SIG-M5 (cell line): Measurements from ENCODE around the gene SDHAF3.
"Not testable (repeated sequence)": the region's sequence is repeated elsewhere in the genome, so short reads cannot be mapped to it uniquely, and the experiment has no call there.

Experiments used
- DNase-seq: peaks from one replicate; lab custom pipeline; 2025; lab: John Stamatoyannopoulos, UW

Gene SDHAF3

DNA sequence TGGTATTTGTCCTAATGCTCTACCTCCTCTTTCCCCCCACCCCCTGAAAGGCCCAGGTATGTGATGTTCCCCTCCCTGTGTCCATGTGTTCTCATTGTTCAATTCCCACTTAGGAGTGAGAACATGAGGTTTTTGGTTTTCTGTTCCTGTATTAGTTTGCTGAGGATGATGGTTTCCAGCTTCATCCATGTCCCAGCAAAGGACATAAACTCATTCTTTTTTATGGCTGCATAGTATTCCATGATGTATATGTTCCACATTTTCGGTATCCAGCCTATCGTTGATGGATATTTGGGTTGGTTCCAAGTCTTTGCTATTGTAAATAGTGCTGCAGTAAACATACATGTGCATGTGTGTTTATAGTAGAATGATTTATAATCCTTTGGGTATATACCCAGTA, 5.6 kb downstream of the SDHAF3 start:
- DNase-seq = not testable (repeated sequence)

DNA sequence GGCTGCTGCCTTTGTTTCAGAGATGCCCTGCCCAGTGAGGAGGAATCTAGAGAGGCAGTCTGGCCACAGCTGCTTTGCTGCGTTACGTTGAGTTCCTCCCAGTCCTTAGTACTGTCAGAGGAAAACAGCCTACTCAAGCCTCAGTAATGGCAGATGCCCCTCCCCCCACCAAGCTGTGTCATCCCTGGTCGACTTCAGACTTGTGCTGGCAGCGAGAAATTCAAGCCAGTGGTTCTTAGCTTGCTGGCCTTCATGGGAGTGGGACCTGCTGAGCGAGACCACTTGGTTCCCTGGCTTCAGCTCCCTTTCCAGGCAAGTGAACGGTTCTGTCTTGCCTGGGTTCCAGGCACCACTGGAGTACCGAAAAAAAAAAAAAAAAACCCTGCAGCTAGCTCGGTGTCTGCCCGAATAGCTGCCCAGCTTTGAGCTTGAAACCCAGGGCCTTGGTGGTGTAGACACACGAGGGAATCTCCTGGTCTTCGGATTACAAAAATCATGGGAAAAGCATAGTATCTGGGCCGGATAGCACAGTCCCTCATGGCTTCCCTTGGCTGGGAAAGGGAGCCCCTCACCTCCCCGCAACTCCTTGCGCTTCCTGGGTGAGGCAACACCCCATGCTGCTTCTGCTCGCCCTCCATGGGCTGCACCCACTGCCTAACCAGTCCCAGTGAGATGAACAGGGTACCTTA, 9.1 kb downstream of the SDHAF3 start:
- DNase-seq = no peak

DNA sequence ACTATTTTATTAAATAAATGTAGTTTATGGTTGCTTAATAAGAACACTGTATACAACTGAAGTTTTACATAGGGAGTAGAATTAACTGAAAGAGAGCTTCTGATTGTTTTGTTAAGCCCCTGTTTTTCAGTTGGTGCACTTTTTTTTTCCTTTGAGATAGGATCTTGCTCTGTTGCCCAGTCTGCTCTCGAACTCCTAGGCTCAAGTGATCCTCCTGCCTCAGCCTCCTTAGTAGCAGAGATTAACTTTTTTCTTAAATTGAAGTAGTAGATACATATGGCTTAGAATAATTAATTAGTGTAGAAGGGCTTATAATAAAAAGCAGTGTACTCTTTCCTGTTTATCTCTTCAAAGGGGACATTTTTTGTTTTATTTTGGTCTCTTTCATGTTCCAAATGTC, 11.2 kb downstream of the SDHAF3 start:
- no peak for DNase-seq

DNA sequence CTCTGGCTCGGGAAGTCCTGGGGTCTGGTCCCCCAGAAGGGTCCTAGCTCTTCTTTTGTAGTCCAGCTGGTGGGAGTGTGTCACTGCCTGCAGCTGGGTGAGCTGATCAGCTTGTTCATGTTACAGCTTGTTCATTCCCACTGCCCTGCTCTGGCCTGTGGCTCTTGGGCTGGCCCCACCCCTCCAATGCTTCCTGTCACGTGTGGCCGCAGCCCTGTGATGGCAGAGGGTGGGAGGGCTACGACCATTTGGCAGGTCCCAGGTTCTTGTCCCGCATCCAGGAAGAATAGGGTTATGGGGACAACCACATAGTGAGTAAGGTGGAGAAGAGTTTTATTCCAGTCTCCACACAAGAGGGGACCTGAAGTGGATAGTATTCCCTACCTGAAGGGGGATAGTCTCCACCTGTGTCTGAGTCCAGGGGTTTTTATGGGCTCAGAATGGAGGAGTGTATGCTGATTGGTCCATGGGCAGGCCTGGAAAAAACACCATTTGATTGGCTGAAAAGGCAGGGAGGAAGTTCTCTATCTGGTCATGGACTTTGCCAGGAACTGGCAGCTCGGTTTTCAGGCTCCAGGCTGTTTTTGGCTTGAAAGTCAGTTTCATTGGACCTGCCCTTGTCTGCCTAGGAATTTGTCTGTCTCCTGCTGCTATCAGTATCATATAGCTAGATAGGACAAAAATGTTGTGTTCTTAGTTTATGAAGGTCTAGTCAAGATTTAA, 13.1 kb downstream of the SDHAF3 start:
- DNase-seq = no peak

DNA sequence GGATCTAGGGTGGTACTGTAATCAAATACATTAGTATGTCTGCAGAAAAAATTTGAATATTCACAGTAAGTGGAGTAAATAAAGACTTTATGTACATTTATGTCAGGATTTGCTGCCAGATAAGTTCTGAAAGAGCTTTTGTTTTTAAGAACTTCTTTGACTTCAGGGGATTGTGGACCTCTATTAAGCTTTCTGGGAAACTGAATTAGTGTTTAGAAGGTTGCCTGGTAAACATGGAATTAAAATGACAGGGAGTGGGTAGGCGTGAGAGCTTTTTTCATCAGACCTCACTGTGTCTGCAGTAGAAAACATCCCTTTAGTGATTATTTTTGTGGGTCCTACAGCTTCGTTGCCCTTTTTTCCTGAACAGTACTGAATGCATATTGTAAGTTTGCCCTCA, 15.7 kb downstream of the SDHAF3 start:
- DNase-seq = no peak

DNA sequence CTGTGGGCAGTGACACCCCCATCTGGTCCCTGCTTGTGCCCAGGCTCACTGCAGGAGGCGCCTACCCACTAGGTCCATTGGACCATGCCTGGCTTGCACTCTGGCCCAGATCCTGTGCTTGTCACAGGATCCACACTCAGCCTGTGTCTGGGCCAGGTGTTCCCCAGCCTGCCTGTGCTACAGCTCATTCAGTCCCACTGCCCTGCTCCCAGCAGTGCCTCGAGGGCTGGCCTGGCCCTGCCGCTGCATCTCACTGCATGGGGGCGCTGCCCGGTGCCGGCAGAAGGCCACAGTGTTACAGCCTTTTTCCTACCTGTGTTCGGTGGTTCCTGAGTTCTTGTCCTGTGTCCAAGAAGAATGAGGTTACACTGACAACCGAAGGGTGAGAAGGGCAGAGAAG, 21.3 kb downstream of the SDHAF3 start:
- DNase-seq = no peak

DNA sequence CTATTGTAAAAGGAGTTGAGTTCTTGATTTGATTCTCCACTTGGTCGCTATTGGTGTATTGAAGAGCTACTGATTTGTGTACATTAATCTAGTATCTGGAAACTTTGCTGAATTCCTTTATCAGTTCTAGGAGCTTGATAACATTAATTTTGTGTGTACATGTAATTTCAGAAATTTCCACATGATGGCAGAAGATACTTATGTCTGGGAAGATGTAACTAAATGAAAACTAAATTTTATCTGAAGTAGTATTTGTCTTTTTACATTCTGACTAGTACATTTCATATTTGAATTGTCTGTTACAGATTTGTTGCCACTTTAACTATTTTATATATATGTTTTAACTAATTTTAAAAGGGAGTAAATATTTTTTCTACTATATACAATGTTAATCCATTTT, 27.6 kb downstream of the SDHAF3 start:
- DNase-seq = no peak

DNA sequence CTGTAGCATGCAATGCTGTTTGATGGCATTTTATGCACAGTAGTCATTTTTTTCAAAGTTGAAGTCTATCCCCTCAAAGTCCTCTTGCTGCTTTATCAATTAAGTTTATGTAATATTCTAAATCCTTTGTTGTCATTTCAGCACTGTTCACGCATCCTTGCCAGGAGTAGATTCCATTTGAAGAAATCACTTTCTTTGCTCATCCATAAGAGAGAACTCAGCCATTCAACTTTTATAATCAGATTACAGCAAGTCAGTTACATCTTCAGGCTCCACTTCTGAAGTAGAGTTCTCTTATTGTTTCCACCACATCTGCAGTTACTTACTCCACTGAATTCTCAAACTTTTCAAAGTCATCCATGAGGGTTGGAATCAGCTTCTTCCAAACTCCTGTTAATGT, 32.3 kb downstream of the SDHAF3 start:
- DNase-seq = no peak

DNA sequence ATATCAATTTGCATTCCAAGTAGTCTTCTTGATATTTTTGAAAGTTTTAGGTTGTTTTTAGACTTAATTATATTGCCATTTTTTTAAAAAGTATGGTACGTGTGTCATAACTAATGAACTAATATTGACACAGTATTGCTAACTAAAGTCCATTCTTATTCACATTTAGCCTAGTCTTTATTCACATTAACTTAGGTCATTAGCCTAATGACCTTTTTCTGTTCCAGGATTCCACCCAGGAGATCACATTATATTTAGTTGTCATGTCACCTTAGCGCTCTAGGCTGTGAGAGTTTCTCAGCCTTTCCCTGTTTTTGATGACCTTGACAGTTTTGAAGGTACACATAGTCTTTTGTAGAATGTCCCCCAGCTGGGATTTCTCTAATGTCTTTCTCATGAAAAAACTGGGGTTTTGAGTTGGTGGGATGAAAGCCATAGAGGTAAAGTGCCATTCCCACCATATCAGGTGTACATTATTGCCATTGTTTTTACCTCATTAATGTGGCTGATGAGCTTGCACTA, 38.5 kb downstream of the SDHAF3 start:
- DNase-seq = no peak

DNA sequence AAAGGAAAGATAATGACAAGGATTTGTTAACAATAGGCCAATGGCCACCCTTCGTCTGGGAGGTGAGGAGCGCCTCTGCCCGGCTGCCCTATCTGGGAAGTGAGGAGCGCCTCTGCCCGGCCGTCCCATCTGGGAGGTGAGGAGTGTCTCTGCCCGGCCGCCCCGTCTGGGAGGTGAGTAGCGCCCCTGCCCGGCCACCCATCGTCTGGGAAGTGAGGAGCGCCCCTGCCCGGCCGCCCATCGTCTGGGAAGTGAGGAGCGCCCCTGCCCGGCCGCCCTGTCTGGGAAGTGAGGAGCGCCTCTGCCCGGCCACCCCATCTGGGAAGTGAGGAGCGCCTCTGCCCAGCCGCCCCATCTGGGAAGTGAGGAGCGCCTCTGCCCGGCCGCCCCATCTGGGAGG, 42.5 kb downstream of the SDHAF3 start:
- DNase-seq = not testable (repeated sequence)

DNA sequence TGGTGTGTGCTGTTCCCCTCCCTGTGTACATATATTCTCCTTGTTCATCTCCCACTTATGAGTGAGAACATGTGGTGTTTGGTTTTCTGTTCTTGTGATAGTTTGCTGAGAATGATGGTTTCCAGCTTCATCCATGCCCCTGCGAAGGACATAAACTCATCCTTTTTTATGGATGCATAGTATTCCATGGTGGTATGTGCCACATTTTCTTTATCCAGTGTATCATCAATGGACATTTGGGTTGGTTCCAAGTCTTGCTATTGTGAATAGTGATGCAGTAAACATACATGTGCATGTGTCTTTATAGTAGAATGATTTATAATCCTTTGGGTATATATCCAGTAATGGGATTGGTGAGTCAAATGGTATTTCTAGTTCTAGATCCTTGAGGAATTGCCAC, 44.1 kb downstream of the SDHAF3 start:
- DNase-seq = not testable (repeated sequence)

DNA sequence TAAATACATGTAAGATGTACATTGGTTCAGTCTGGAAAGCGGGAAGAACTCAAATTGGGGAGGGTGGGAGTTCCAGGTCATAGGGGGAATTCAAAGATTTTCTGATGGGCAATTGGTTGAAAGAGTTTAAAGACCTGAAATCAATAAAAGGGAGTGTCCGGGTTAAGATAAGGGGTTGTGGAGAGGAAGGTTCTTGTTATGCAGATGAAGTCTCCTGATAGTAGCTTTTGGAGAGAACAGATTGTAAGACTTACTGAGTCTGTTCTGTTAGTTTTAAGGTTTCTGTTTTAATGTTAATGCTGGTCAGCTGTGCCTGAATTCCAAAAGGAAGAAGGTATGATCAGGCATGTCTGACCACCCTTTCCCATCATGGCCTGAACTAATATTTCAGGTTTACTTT, 48.8 kb downstream of the SDHAF3 start:
- no peak for DNase-seq

DNA sequence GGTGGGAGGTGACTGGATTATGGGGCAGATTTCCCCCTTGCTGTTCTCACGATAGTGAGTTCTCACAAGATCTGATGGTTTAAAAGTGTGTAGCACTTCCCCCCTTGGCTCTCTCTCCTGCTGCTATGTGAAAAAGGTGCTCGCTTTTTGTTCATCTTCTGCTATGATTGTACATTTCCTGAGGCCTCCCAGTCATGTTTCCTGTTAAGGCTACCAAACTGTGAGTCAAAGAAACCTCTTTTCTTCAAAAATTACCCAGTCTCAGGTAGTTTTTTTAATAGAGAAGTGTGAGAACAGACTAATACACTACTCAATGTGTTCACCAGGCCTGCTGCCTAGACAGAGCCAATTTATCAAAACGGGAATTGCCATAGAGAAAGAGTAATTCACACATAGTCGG, 49.7 kb downstream of the SDHAF3 start:
- no peak for DNase-seq

DNA sequence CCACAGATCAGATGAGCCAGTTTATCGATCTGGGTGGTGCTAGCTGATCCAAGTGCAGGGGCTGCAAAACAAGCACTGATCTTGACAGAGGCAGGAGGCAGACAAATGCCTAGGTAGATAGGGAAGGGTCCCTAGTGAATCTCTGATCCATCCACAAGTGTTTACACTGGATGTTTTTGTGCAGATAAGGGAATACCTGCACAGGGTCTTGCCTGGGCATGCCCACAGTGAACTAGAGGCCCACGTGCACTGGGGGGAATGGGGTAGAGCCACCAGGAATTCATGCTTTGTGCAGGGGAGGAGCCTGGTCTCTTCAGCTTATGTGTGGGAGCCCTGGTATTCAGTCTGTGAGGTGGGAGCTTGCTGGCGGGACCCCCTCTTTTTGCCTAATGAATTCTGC, 50.3 kb downstream of the SDHAF3 start:
- DNase-seq = no peak

DNA sequence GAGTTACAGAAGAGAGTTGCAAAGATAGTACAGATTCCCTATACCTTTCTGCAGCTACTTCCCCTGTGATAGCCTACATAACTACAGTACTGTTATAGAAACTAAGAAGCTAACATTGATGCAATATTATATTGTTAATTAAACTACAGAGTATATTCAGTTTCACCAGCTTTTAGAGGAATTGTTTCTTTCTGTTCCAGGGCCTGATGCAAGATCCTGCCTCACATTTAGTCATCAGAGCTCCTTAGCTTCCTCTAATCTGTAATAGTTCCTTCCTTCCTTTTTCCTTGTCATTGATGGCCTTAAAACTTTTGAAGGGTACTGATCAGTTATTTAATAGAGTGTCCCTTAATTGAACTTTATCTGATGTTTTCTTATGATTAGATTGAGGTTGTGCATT, 56.8 kb downstream of the SDHAF3 start:
- peak; percentile 44 for DNase-seq

DNA sequence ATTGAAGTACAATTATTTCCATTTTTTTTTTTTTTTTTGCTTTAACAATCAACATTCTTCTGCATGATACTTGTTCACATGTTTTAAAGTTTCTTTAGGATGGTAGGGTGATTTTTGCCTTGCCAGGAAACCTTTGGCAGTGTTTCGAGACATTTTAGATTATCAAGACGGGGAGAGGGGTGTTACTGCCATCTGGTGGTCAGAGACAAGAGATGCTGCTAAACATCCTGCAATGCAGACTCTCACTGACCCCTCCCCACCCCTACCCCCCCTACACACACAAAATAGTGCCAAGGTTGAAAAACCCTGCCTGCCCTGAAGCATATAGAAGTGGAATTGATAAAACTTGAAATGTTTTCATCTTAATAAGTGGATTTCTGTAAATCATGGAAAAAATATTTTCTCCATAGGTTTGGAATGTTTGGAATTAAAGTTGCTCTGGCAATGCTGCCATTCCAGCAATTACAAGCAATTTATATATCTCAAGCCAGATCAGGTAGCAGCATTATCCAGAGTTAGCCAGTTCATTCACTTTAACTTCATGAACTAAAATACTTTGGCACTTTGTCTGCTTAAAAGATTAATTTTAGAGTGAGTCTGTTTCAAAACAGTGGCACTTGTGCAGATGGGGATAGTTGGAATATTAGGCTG, 62.1 kb downstream of the SDHAF3 start:
- no peak for DNase-seq

DNA sequence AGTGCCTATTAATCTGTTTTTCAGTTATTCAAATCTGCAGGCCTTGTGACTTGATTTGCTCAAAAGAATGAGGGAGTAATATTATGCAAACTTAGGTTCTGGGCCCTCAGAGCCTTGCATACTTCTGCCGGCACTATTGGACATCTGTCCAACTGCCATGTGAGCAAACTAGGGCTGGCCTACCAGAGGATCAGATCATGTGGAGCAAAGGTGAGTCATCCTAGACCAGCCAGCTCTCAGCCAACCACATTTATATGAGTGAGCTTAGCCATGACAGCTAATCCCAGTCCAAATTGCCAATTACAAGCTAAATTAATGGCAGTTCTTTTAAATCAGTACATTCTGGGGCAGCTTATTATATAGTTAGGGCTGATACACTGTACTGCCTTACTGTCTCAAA, 69.6 kb downstream of the SDHAF3 start:
- DNase-seq = no peak

DNA sequence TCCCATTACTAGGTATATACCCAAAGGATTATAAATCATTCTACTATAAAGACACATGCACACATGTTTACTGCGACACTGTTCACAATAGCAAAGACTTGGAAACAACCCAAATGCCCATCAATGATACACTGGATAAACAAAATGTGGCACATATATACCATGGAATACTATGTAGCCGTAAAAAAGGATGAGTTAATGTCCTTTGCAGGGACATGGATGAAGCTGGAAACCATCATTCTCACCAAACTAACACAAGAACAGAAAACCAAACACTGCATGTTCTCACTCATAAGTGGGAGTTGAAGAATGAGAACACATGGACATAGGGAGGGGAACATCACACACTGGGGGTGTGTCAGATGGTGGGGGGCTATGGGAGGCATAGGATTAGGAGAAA, 78.7 kb downstream of the SDHAF3 start:
- DNase-seq = not testable (repeated sequence)

DNA sequence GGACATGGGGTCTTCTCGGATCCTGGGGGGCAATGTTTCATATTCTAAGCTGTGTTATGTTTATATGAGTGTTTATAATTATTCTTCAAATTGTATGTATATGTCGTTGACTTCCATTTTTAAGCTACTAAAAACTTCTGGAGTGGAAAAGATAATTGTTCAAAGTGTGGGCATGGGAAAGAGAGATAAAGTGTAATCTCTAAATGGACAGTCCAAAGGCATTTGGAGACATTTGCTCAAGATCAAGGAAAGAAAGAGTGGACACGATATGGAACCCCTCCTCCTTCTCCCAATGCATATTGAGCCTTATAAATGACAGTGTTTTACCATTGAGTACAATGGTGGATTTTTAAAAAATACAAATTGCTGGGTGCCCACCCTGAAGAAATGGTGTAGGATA, 81.1 kb downstream of the SDHAF3 start:
- no peak for DNase-seq

DNA sequence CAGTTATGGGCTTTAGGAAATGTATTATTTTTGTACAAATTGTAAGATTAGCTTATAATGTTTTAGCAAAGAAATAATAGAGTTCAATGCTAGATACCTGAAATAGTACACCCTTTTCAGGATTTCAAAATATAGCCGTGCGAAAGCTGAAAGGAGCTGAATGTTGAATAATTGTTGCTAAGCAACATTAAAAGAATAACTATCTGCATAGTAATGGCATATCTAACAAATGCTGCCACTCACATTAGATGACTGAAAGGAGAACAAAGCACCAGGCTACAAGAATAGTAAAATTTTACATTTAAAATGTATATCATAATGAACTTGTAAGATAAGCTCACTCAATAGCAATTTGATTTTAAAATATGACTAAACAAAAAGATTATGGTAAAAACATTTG, 82.5 kb downstream of the SDHAF3 start:
- DNase-seq = no peak

DNA sequence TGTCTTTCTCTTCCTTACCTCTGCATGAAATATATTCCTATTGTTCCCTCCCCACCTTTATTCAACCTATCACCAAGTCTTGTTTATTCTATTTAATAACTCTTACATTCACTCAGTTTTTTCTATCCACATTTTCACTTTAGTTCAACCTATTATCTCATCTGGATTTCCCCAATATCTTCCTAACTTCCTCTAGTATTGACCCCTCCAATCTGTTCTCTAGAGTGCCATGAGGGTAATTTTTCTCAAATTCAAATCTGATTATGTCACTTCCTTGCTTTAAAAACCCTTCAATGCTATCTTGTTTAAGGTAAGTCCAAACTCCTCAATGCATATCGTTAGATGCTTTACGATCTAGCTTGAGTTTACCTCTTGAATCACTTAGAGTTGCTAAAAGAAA, 86.5 kb downstream of the SDHAF3 start:
- DNase-seq = no peak

DNA sequence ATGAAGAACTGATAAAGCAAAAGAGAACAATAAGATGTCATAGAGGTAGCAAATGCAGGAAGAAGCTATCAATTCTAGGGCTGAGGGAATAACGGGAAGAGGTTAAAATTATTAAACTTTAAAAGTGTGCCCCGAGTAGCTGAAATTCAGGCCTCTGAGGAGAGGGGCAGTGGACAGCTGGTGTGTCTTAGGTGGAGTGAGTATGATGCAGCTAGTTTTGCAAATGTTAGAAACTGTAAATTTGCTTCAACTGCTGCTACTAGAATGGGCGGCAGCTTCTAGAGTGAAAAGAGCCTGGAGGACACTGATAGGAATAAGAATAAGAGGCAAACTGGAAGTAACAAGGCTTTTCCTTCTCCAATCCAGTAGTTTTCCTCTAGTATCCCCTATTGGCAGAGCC, 87.3 kb downstream of the SDHAF3 start:
- DNase-seq = no peak

DNA sequence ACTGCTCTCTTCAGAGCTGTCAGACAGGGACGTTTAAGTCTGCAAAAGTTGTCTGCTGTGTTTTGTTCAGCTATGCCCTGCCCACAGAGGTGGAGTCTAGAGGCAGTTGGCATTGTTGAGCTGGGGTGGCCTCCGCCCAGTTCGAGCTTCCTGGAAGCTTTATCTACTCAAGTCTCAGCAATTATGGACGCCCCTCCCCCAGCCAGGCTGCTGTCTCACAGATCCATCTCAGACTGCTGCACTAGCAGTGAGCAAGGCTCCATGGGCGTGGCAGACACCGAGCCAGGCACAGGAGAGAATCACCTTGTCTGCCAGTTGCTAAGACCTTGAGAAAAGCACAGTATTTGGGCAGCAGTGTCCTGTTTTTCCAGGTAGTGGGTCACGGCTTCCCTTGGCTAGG, 98.1 kb downstream of the SDHAF3 start:
- DNase-seq = no peak
